HG03442 (cell line): ENCODE results near the gene ABHD6.
"Not testable (repeated sequence)": the region's sequence is repeated elsewhere in the genome, so short reads cannot be mapped to it uniquely, and the experiment has no call there.

Experiments
- ATAC-seq: cut with Tn5 transposase; IDR thresholded peaks from one replicate; pipeline ENCODE4 v1.9.1; 2021; ENCODE audit warnings: mild to moderate bottlenecking, moderate library complexity; ENCODE audit not compliant: unreplicated experiment

The ABHD6 gene

DNA sequence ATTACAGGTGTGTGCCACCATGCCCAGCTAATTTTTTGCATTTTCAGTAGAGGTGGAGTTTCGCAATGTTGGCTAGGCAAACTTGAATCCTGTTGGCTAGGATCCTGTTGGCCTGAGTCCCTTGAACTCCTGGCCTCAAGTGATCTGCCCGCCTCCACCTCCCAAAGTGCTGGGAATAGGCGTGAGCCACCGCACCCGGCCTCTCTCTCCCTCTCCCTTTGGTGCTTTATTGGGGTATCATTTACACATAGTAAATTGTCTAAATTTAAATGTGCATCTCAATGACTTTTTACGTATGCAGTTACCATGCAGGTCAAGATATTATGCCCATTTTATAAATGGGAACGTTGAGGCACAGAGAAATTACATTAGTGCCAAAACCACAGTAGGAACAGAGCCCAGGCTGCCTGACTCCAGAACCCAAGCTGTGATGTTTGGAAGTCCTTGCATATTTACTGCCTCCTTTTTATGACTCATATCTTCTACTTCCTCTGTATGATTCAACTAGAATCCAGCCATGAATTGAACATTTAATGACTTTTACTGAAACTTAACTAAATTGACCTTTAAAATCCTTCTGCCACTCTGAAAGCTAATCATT lies 34.4 kb downstream of the ABHD6 start:
- ATAC-seq, result no peak

DNA sequence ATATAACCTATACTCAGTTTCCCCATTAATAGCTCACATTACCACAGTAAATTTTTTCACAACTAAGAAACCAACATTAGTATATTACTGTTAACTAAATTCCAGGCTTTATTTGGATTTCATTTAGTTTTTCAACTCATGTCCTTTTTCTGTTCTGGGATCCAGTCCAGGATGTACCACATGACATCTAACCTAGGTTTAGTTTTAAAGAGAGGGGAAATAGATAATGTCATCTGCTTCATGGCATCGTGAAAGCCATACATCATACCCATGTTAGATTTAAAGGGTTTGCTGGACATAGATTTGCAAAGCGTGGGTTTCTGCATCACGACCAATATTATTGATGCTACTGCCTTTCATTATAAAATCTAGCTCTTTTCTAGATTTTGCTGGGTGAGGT lies 35.3 kb downstream of the ABHD6 start:
- ATAC-seq, result no peak

DNA sequence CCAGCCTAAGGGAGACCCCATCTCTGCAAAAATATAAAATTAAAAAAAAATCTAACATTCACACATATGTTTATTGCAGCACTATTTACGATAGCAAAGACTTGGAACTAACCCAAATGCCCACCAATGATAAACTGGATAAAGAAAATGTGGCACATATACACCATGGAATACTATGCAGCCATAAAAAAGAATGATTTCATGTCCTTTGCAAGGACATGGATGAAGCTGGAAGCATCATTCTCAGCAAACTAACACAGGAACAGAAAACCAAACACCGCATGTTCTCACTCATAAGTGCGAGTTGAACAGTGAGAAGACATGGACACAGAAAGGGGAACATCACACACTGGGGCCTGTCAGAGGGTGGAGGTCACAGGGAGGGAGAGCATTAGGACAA lies 35.8 kb downstream of the ABHD6 start:
- ATAC-seq, result not testable (repeated sequence)

DNA sequence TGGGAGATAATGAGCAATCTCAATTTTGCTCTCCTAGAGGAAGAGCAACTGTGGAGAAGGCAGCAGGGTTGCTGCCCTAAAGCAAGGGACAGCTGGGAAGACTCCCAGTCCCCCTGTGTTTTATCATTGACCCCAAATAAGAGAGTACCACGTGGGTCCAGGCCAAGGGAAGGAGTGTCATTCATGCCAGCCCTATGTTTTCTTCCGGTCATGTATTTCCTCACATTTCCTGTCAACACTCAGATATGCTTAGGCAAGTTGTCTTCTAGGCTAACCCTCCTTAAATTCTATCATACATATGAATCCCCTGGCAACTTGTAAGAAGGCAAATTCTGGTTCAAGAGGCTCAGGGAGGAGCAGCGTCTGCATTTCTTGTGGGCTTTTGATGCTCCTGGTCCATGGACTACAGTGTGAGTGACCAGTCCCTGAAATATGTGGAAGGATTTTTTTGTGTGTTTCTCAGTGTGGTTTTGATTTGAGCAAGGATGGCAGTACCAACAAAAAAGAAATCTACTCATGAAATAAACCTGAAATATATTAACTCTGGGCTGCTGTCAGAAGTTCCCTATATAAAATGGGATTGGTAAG lies 36.5 kb downstream of the ABHD6 start:
- ATAC-seq, result no peak

GRCh38 chr3:58281069-58281468 lies 43.5 kb downstream of the ABHD6 start:
- no peak for ATAC-seq

GRCh38 chr3:58285334-58285733 lies 47.7 kb downstream of the ABHD6 start:
- ATAC-seq, result no peak

GRCh38 chr3:58287354-58287753 lies 49.8 kb downstream of the ABHD6 start:
- ATAC-seq, result no peak

DNA sequence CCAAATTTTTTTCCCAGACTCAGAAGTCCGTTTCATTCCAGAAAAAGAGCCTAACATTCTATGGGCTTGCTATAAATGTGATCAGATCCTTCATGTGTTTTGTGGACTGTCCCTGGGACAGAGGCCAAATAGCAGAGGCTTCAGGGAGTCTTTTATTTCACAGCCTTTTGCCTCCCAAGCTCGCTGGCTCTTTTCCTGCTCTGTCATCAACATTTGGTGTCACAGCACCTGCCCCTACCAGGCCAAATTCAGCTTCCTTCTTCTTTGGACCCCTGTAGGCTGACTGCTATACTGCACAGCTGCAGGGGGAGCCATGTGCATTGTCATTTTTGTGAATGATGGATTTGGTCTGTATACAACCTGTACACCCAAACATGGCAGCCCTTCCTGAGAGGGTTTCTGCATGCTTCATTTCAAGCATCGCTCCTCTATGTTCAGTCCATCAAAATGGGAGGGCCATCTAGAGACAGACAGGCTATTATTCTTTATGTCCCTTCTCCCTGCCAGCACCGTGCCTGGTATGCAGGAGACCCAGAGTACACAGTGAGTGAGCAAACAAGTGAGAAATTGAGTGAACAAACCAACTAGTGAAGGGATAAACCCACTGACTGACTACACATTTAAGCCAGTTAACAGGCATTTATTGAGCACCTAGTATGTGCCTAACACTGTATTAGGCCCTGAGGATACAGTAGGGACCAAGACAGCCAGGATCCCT lies 50.6 kb downstream of the ABHD6 start:
- no peak for ATAC-seq

DNA sequence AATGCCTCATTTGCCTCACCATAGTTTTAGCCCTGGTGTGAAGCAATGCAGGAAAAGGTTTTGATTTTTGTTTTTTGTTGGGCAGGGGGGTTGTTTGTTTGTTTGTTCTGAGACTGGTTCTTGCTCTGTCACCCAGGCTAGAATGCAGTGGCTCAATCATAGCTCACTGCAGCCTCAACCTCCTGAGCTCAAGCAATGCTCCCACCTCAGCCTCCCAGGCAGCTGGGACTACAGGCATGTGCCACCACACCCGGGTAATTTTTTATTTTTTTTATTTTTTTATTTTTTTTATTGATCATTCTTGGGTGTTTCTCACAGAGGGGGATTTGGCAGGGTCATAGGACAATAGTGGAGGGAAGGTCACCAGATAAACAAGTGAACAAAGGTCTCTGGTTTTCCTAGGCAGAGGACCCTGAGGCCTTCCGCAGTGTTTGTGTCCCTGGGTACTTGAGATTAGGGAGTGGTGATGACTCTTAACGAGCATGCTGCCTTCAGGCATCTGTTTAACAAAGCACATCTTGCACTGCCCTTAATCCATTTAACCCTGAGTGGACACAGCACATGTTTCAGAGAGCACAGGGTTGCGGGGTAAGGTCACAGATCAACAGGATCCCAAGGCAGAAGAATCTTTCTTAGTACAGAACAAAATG lies 51.5 kb downstream of the ABHD6 start:
- not testable (repeated sequence) for ATAC-seq

DNA sequence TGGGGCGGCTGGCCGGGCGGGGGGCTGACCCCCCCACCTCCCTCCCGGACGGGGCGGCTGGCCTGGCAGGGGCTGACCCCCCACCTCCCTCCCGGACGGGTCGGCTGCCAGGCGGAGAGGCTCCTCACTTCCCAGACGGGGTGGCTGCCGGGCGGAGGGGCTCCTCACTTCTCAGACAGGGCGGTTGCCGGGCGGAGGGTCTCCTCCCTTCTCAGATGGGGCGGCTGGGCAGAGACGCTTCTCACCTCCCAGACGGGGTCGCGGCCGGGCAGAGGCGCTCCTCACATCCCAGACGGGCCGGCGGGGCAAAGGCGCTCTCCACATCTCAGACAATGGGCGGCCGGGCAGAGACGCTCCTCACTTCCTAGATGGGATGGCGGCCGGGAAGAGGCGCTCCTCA lies 52.9 kb downstream of the ABHD6 start:
- not testable (repeated sequence) for ATAC-seq

GRCh38 chr3:58291671-58292338 lies 54.2 kb downstream of the ABHD6 start:
- no peak for ATAC-seq

DNA sequence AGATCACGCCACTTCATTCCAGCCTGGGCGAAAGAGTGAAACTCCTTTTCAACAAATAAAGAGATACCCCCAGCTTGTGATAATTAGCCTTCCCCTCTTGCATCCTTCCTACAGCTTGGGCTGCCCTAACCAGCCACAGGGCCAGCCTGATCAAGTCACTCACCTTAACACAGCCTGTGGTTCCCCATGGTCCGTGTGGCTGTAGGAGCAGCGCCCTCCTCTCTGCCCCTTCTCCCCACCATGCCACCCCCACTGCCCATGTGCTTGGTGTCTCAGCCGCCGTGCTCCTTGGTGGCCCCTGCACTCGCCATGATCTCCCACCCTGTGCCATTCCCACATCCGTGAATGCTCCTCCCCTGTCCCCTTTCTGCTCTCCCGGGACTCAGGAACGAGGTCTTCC lies 55.3 kb downstream of the ABHD6 start:
- no peak for ATAC-seq

- ATAC-seq, result no peak
Observed at GRCh38 chr3:58293516-58293915, 55.9 kb downstream of the ABHD6 start.

DNA sequence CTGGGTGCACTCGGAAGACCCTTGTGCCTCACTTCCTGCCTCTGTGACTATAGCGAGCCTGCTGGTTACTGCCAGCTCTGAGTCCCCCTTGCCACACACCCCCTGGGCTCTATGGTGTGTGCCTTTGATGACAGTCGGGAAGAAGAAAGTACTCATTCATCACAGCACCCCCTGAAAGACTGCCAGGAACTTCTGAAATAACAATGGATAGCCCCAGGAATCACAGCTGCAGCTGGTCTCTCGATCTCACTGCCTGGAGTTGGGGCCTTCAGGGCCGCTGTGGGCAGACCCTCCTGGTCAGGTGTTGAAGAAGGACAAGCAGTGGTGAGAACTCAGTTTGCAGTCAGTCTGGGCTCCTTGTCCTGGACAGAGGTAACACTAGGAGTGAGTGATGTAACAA lies 58.7 kb downstream of the ABHD6 start:
- ATAC-seq, result no peak

DNA sequence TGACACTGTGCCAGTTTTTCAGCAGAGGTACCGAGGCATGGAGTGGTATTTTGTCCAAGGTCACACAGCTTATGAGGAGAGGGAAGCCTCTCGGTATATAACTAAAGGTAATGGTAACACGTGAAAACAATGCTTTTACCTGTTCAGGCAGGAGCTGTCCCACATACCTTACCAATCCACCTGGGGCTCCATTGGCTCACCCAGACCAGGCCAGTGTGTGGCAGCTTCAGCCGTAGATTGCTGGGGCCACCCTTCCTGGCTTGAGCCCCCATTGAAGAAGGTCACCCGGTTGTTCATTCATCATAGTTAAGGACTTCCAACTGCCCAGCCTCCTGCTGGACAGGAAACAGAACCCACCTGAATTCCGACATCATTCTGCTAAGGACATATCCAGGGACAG lies 59.3 kb downstream of the ABHD6 start:
- ATAC-seq, result no peak

- no peak for ATAC-seq
Observed at GRCh38 chr3:58298190-58298589, 60.6 kb downstream of the ABHD6 start.

- no peak for ATAC-seq
Observed at GRCh38 chr3:58299075-58299474, 61.5 kb downstream of the ABHD6 start.

- ATAC-seq, result no peak
Observed at GRCh38 chr3:58299839-58300516, 62.4 kb downstream of the ABHD6 start.

GRCh38 chr3:58305882-58306711 lies 68.5 kb downstream of the ABHD6 start, which contains the start of the genes HTD2 and RPP14:
TSS of gene HTD2 (plus strand) at chr3:58306520. CDS start at chr3:58317614, 11,094 bp downstream.
TSS of gene RPP14 (plus strand) at chr3:58306245. CDS start at chr3:58310330, 4,085 bp downstream.
- ATAC-seq, result peak; percentile 87
